Anterior cingulate cortex (tissue), 58 donors: ENCODE results near the gene CLK3.
A peak's percentile ranks its signal among the peaks of the same experiment; 100 is the strongest.
"Not testable (repeated sequence)": the region's sequence is repeated elsewhere in the genome, so short reads cannot be mapped to it uniquely, and the experiment has no call there.

Experiments
- DNase-seq, 58 donors: peaks; one replicate each; lab custom pipeline; 2025; lab: John Stamatoyannopoulos, UW

The CLK3 gene

GRCh38 chr15:74635228-74635627 is 19.6 kb downstream of the CLK3 start:
- peak in 38 of 58 donors; percentile 6 to 80 (median 41) for DNase-seq

- DNase-seq, result no peak
Measured at GRCh38 chr15:74636984-74637383, 21.3 kb downstream of the CLK3 start.

GRCh38 chr15:74641151-74641550 is 25.5 kb downstream of the CLK3 start:
- DNase-seq, result no peak

GRCh38 chr15:74642348-74642733 is 26.7 kb downstream of the CLK3 start:
- DNase-seq, result no peak

- peak in 3 of 58 donors; percentile 12 to 24 (median 19) for DNase-seq
Measured at GRCh38 chr15:74642734-74643664, 27.4 kb downstream of the CLK3 start.

- DNase-seq, result no peak
Measured at GRCh38 chr15:74643665-74644204, 28.1 kb downstream of the CLK3 start.

- no peak for DNase-seq
Measured at GRCh38 chr15:74646480-74646879, 30.8 kb downstream of the CLK3 start.

- no peak for DNase-seq
Measured at GRCh38 chr15:74648051-74648842, 32.6 kb downstream of the CLK3 start.

- peak in 7 of 58 donors; percentile 10 to 72 (median 49) for DNase-seq
Measured at GRCh38 chr15:74651242-74651741, 35.7 kb downstream of the CLK3 start.

- no peak for DNase-seq
Measured at GRCh38 chr15:74653426-74654102, 37.9 kb downstream of the CLK3 start.

- DNase-seq, result no peak
Measured at GRCh38 chr15:74655424-74655823, 39.8 kb downstream of the CLK3 start.

- DNase-seq, result peak in 4 of 58 donors; percentile 4 to 43 (median 16)
Measured at GRCh38 chr15:74656935-74657535, 41.4 kb downstream of the CLK3 start.

- DNase-seq, result no peak
Measured at GRCh38 chr15:74657846-74658245, 42.2 kb downstream of the CLK3 start.

- not testable (repeated sequence) for DNase-seq
Measured at GRCh38 chr15:74661280-74661679, 45.6 kb downstream of the CLK3 start.

- DNase-seq, result no peak
Measured at GRCh38 chr15:74662064-74662860, 46.6 kb downstream of the CLK3 start.

- no peak for DNase-seq
Measured at GRCh38 chr15:74663303-74664027, 47.8 kb downstream of the CLK3 start.

GRCh38 chr15:74664028-74664616 is 48.5 kb downstream of the CLK3 start:
- peak in 31 of 58 donors; percentile 2 to 77 (median 21) for DNase-seq

- DNase-seq, result no peak
Measured at GRCh38 chr15:74664670-74665069, 49.0 kb downstream of the CLK3 start.
